GM12878 (cell line): ENCODE results near the gene NUAK2.

Source experiments
- EZH2 ChIP-seq: IDR thresholded peaks from 2 replicates; pipeline ENCODE4 v1.6.1; 2012; ENCODE audit warnings: low read depth, mild to moderate bottlenecking, control low read depth, inconsistent platforms, low read length, borderline replicate concordance; ENCODE audit not compliant: control insufficient read depth
- POLR2A ChIP-seq: IDR thresholded peaks from 2 replicates; pipeline ENCODE4 v1.6.1; 2011; ENCODE audit warnings: low read depth, mild to moderate bottlenecking, low read length
- RBBP5 ChIP-seq: fragments of 200-600 bp; sonication (generic); conservative IDR thresholded peaks from 2 replicates; pipeline ENCODE4 v1.6.1; 2016
- TCF12 ChIP-seq: IDR thresholded peaks from 2 replicates; pipeline ENCODE4 v1.6.1; 2011; ENCODE audit warnings: low read depth, mild to moderate bottlenecking, low read length

GRCh38 chr1:205345761-205346160, 24.2 kb upstream of the NUAK2 start:
- TF ChIP-seq TCF12 (no peak), EZH2 (no peak), POLR2A (no peak), RBBP5 (no peak)
